SJSA1 (cell line): ENCODE data around the gene GUCA1A. TPM values are rescaled to one million over a fixed set of nuclear protein-coding genes. Genes with fewer than 3 reads are reported as not detected.
"Not testable (repeated sequence)": the region's sequence is repeated elsewhere in the genome, so short reads cannot be mapped to it uniquely, and the experiment has no call there.

Experiments used
- DNase-seq, 2 experiments: peaks; one replicate each; pipeline ENCODE4 v3.0.0-alpha.2; 2015 to 2020; ENCODE audit warnings: low spot score in 2 of 2, low read depth in 1 of 2
- H3K27ac ChIP-seq: fragments of 250-450 bp; sonication (Bioruptor Pico); 2 replicates; pipeline ENCODE4 v1.5.1; 2020; ENCODE audit warnings: mild to moderate bottlenecking, moderate library complexity
- H3K27me3 ChIP-seq: fragments of 250-450 bp; sonication (Bioruptor Pico); replicated peaks from 2 replicates; pipeline ENCODE4 v1.5.1; 2020; ENCODE audit warnings: mild to moderate bottlenecking, moderate library complexity
- H3K36me3 ChIP-seq: fragments of 250-450 bp; sonication (Bioruptor Pico); 2 replicates; pipeline ENCODE4 v1.5.1; 2020; ENCODE audit warnings: mild to moderate bottlenecking
- H3K4me1 ChIP-seq: fragments of 250-450 bp; sonication (Bioruptor Pico); replicated peaks from 2 replicates; pipeline ENCODE4 v1.6.1; 2021; ENCODE audit warnings: mild to moderate bottlenecking
- H3K4me3 ChIP-seq: fragments of 250-450 bp; sonication (Bioruptor Pico); 2 replicates; pipeline ENCODE4 v1.5.1; 2020; ENCODE audit warnings: mild to moderate bottlenecking
- H3K9me3 ChIP-seq: fragments of 250-450 bp; sonication (Bioruptor Pico); replicated peaks from 2 replicates; pipeline ENCODE4 v1.5.1; 2020; ENCODE audit warnings: mild to moderate bottlenecking
- total RNA-seq: library from RNA; depleted of rRNA; stranded (reverse); fragments of >200 nt; shearing (Covaris generic); gene quantifications from 2 replicates; pipeline ENCODE4 v1.2.3, GENCODE V29; 2014

The GUCA1A gene
- total RNA-seq, 1 experiment from 2014 or later, result not detected

- Histone ChIP-seq H3K4me1 (peaks cover 20% of the 10 kb centered on the region), H3K27me3 (no peaks in the 10 kb centered on the region), H3K9me3 (no peaks in the 10 kb centered on the region), H3K27ac (no peak overlapping the region), H3K4me3 (no peak overlapping the region), H3K36me3 (no peaks in the 10 kb centered on the region)
- no peak for DNase-seq
Measured at GRCh38 chr6:42138190-42138589, 35.0 kb upstream of the GUCA1A start.

GRCh38 chr6:42138630-42139619, 34.2 kb upstream of the GUCA1A start:
- no peak for DNase-seq

GRCh38 chr6:42140032-42140431, 33.1 kb upstream of the GUCA1A start:
- Histone ChIP-seq H3K9me3 (no peaks in the 10 kb centered on the region), H3K36me3 (no peaks in the 10 kb centered on the region), H3K4me3 (no peak overlapping the region), H3K4me1 (peaks cover 20% of the 10 kb centered on the region), H3K27me3 (no peaks in the 10 kb centered on the region), H3K27ac (no peak overlapping the region)
- DNase-seq, result no peak

More at GRCh38 chr6:42138630-42139619, 34.2 kb upstream of the GUCA1A start:
- Histone ChIP-seq H3K27ac (no peak overlapping the region), H3K9me3 (no peaks in the 10 kb centered on the region), H3K4me3 (no peak overlapping the region), H3K36me3 (no peaks in the 10 kb centered on the region), H3K27me3 (no peaks in the 10 kb centered on the region), H3K4me1 (peaks cover 20% of the 10 kb centered on the region)

GRCh38 chr6:42140756-42141602, 32.2 kb upstream of the GUCA1A start:
- no peak for DNase-seq
- no peak overlapping the region for H3K27ac ChIP-seq

GRCh38 chr6:42141603-42142117, 31.5 kb upstream of the GUCA1A start:
- peaks cover 17% of the 10 kb centered on the region for H3K4me1 ChIP-seq
- H3K4me3 ChIP-seq, result no peak overlapping the region
- no peak for DNase-seq
- H3K27me3 ChIP-seq, result no peaks in the 10 kb centered on the region
- no peaks in the 10 kb centered on the region for H3K36me3 ChIP-seq
- H3K27ac ChIP-seq, result no peak overlapping the region
- H3K9me3 ChIP-seq, result no peaks in the 10 kb centered on the region

More at GRCh38 chr6:42140756-42141602, 32.2 kb upstream of the GUCA1A start:
- Histone ChIP-seq H3K4me1 (peaks cover 20% of the 10 kb centered on the region), H3K4me3 (no peak overlapping the region), H3K36me3 (no peaks in the 10 kb centered on the region), H3K9me3 (no peaks in the 10 kb centered on the region), H3K27me3 (no peaks in the 10 kb centered on the region)

- peaks cover 11% of the 10 kb centered on the region for H3K4me1 ChIP-seq
- no peak for DNase-seq
- H3K27ac ChIP-seq, result peak within 1 kb of the TSS; percentile 60
- no peaks in the 10 kb centered on the region for H3K36me3 ChIP-seq
- H3K9me3 ChIP-seq, result no peaks in the 10 kb centered on the region
- H3K4me3 ChIP-seq, result no peak within 1 kb of the TSS
- H3K27me3 ChIP-seq, result no peaks in the 10 kb centered on the region
Measured at GRCh38 chr6:42142118-42142835, 30.9 kb upstream of the GUCA1A start, which contains the start of gene C6orf132. C6orf132 (minus strand) TSS chr6:42142620; CDS start chr6:42142444, 176 bp downstream.

GRCh38 chr6:42147138-42147562, 26.0 kb upstream of the GUCA1A start:
- no peaks in the 10 kb centered on the region for H3K27me3 ChIP-seq
- DNase-seq, result no peak
- no peaks in the 10 kb centered on the region for H3K9me3 ChIP-seq
- peaks cover 5% of the 10 kb centered on the region for H3K4me1 ChIP-seq
- no peak overlapping the region for H3K4me3 ChIP-seq
- no peak overlapping the region for H3K27ac ChIP-seq
- H3K36me3 ChIP-seq, result no peaks in the 10 kb centered on the region

- no peak overlapping the region for H3K4me3 ChIP-seq
- H3K27ac ChIP-seq, result no peak overlapping the region
- no peaks in the 10 kb centered on the region for H3K36me3 ChIP-seq
- no peaks in the 10 kb centered on the region for H3K27me3 ChIP-seq
- H3K9me3 ChIP-seq, result no peaks in the 10 kb centered on the region
- no peaks in the 10 kb centered on the region for H3K4me1 ChIP-seq
- no peak for DNase-seq
Measured at GRCh38 chr6:42148058-42148457, 25.1 kb upstream of the GUCA1A start.

- no peak overlapping the region for H3K4me3 ChIP-seq
- H3K27me3 ChIP-seq, result no peaks in the 10 kb centered on the region
- H3K4me1 ChIP-seq, result no peaks in the 10 kb centered on the region
- H3K27ac ChIP-seq, result no peak overlapping the region
- H3K9me3 ChIP-seq, result no peaks in the 10 kb centered on the region
- no peaks in the 10 kb centered on the region for H3K36me3 ChIP-seq
- DNase-seq, result no peak
Measured at GRCh38 chr6:42150254-42150653, 22.9 kb upstream of the GUCA1A start.

- Histone ChIP-seq H3K4me1 (no peaks in the 10 kb centered on the region), H3K36me3 (no peaks in the 10 kb centered on the region), H3K9me3 (no peaks in the 10 kb centered on the region), H3K4me3 (no peak overlapping the region), H3K27me3 (no peaks in the 10 kb centered on the region), H3K27ac (no peak overlapping the region)
- no peak for DNase-seq
Measured at GRCh38 chr6:42152024-42152423, 21.1 kb upstream of the GUCA1A start.

- H3K9me3 ChIP-seq, DNase-seq, H3K36me3 ChIP-seq, H3K27ac ChIP-seq, H3K4me1 ChIP-seq, H3K4me3 ChIP-seq, H3K27me3 ChIP-seq: not testable (repeated sequence)
Measured at GRCh38 chr6:42152528-42153213, 20.5 kb upstream of the GUCA1A start.

GRCh38 chr6:42153921-42154320, 19.2 kb upstream of the GUCA1A start:
- no peak for DNase-seq
- Histone ChIP-seq H3K36me3 (no peaks in the 10 kb centered on the region), H3K4me1 (no peaks in the 10 kb centered on the region), H3K27ac (no peak overlapping the region), H3K27me3 (no peaks in the 10 kb centered on the region), H3K9me3 (no peaks in the 10 kb centered on the region), H3K4me3 (no peak overlapping the region)
